CD14-positive monocyte (primary cell): ENCODE results near the gene CEP112. TPM values are rescaled to one million over a fixed set of nuclear protein-coding genes. Genes with fewer than 3 reads are reported as not detected.

Source experiments
- DNase-seq, 3 donors: peaks; one replicate each; pipeline ENCODE4 v3.0.0-alpha.2; 2011 to 2022
- H2AFZ ChIP-seq: 2 replicates; pipeline ENCODE4 v1.6.0; 2012; ENCODE audit warnings: mild to moderate bottlenecking, low read depth, low read length, inconsistent platforms; ENCODE audit not compliant: insufficient read depth, poor library complexity, severe bottlenecking
- H3K27ac ChIP-seq, 2 donors: 1 replicate in 1 of 2; 2 replicates in 1 of 2; pipeline ENCODE4 v1.5.1; 2012 to 2013; ENCODE audit warnings: low read length in 2 of 2, control low read depth in 1 of 2, inconsistent platforms in 1 of 2, low read depth in 1 of 2, mild to moderate bottlenecking in 1 of 2
- H3K27me3 ChIP-seq, 2 donors: one replicate each; pipeline versions ENCODE4 v1.6.0 to v1.6.1; 2011 to 2013; ENCODE audit warnings: low read length in 2 of 2; ENCODE audit not compliant: control insufficient read depth in 2 of 2, insufficient read depth in 2 of 2
- H3K36me3 ChIP-seq, 2 donors: replicated peaks in 1 of 2; 1 replicate in 1 of 2; 2 replicates in 1 of 2; pipeline versions ENCODE4 v1.5.1 to v1.6.1; 2012 to 2013; ENCODE audit warnings: low read length in 2 of 2, control low read depth in 1 of 2, inconsistent platforms in 1 of 2, mild to moderate bottlenecking in 1 of 2; ENCODE audit not compliant: insufficient read depth in 2 of 2, control insufficient read depth in 1 of 2
- H3K4me1 ChIP-seq, 2 donors: 1 replicate in 1 of 2; 2 replicates in 1 of 2; pipeline versions ENCODE4 v1.5.1 to v1.6.1; 2012 to 2013; ENCODE audit warnings: low read length in 2 of 2, control low read depth in 1 of 2, inconsistent platforms in 1 of 2, mild to moderate bottlenecking in 1 of 2, moderate library complexity in 1 of 2; ENCODE audit not compliant: insufficient read depth in 2 of 2, control insufficient read depth in 1 of 2
- H3K4me2 ChIP-seq: replicated peaks from 2 replicates; pipeline ENCODE3; 2012; ENCODE audit warnings: low read length, moderate library complexity, mild to moderate bottlenecking; ENCODE audit not compliant: poor library complexity, severe bottlenecking; ENCODE audit errors: extremely low read depth
- H3K4me3 ChIP-seq, 3 experiments: fragments of 200-600 bp in 1 of 3; sonication (generic) in 1 of 3; replicated peaks in 1 of 3; 1 replicate in 2 of 3; 2 replicates in 1 of 3; pipeline ENCODE4 v1.5.1; 2011 to 2013; ENCODE audit warnings: low read length in 3 of 3, mild to moderate bottlenecking in 3 of 3, control low read depth in 2 of 3, low read depth in 2 of 3, inconsistent platforms in 1 of 3, moderate library complexity in 1 of 3
- H3K79me2 ChIP-seq: 2 replicates; pipeline ENCODE4 v1.6.0; 2012; ENCODE audit warnings: mild to moderate bottlenecking, control low read depth, inconsistent platforms, low read length, moderate library complexity; ENCODE audit not compliant: insufficient read depth
- H3K9ac ChIP-seq: 2 replicates; pipeline ENCODE4 v1.6.0; 2017; ENCODE audit warnings: low read length, mild to moderate bottlenecking; ENCODE audit not compliant: insufficient read depth, poor library complexity, severe bottlenecking
- H3K9me3 ChIP-seq, 2 donors: replicated peaks in 1 of 2; 1 replicate in 1 of 2; 2 replicates in 1 of 2; pipeline versions ENCODE4 v1.5.1 to v1.6.1; 2012 to 2013; ENCODE audit warnings: low read length in 2 of 2, control low read depth in 1 of 2; ENCODE audit not compliant: control insufficient read depth in 1 of 2, insufficient read depth in 1 of 2
- H4K20me1 ChIP-seq: 2 replicates; pipeline ENCODE4 v1.6.0; 2012; ENCODE audit warnings: mild to moderate bottlenecking, low read length, control low read depth, moderate library complexity; ENCODE audit not compliant: insufficient read depth
- H3K27ac Mint-ChIP-seq, 7 donors: one replicate each; pipeline ENCODE4 v1.8.0; 2020; ENCODE audit warnings: mild to moderate bottlenecking in 7 of 7, mixed read lengths in 7 of 7, moderate library complexity in 6 of 7, inconsistent platforms in 2 of 7
- H3K27me3 Mint-ChIP-seq, 3 donors: one replicate each; pipeline ENCODE4 v1.8.0; 2021 to 2022; ENCODE audit warnings: low read depth in 3 of 3, mild to moderate bottlenecking in 3 of 3, mixed read lengths in 3 of 3, moderate library complexity in 3 of 3, inconsistent platforms in 1 of 3
- H3K36me3 Mint-ChIP-seq, 2 donors: one replicate each; pipeline ENCODE4 v1.8.0; 2020; ENCODE audit warnings: mixed read lengths in 2 of 2, inconsistent platforms in 1 of 2, mild to moderate bottlenecking in 1 of 2
- H3K4me1 Mint-ChIP-seq: one replicate; pipeline ENCODE4 v1.8.0; 2020; ENCODE audit warnings: mild to moderate bottlenecking, mixed read lengths
- H3K4me3 Mint-ChIP-seq, 2 donors: one replicate each; pipeline ENCODE4 v1.8.0; 2020; ENCODE audit warnings: mild to moderate bottlenecking in 2 of 2, mixed read lengths in 2 of 2, moderate library complexity in 1 of 2
- H3K9me3 Mint-ChIP-seq, 7 donors: one replicate each; pipeline ENCODE4 v1.8.0; 2020 to 2022; ENCODE audit warnings: mixed read lengths in 7 of 7, mild to moderate bottlenecking in 6 of 7, moderate library complexity in 6 of 7, inconsistent platforms in 2 of 7
- WGBS: methylation state at CpG from one replicate; pipeline ENCODE4 v1.1.5; 2013; ENCODE audit warnings: missing lambda C conversion rate; ENCODE audit not compliant: insufficient coverage; 5-methylcytosine and 5-hydroxymethylcytosine counted together
- intact Hi-C, 2 donors: fragments of 100-400 bp; cut with micrococcal nuclease; formaldehyde crosslinking; loops; one replicate each; pipeline versions ENCODE4 v1.15.0 to v1.15.1; 2023
- polyA plus RNA-seq, 3 donors: library from polyadenylated mRNA; depleted of rRNA in 1 of 3; unstranded in 2 of 3; stranded (reverse) in 1 of 3; fragments of 300-500 nt in 2 of 3; fragments of >200 nt in 1 of 3; fragmentation: Illumina TruSeq in 2 of 3; gene quantifications; 1 replicate in 2 of 3; 2 replicates in 1 of 3; pipeline ENCODE4 v1.2.3, GENCODE V29; 2012 to 2021
- TF ChIP-seq, protein P1 (sequence below): fragments of 200-600 bp; IDR thresholded peaks from one replicate; pipeline ENCODE4 v1.8.0; 2022; ENCODE audit warnings: antibody characterized with exemption, mild to moderate bottlenecking

CEP112 gene
- polyA plus RNA-seq, 3 donors, result 0.10 TPM; not detected in 2

DNA sequence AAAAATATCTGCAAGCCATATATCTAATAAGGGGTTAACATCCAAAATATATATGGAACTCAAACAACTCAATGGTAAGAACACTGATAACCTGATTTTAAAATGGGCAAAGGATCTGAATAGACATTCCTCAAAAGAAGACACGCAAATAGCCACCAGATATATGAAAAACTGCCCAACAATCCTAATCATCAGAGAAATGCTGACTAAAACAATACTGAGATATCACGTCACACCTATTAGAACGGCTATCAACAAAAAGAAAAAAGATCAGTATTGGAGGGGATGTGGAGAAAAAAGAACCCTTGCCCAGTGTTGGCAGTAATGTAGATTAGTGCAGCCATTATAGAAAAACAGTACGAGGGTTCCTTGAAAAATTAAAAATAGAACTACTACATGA, 97.2 kb downstream of the CEP112 start:
- H3K27me3 ChIP-seq, result no peaks in the 10 kb centered on the region
- Mint-ChIP-seq H3K4me1 (no peaks in the 10 kb centered on the region), H3K36me3 (no peaks in the 10 kb centered on the region), H3K4me3 (no peak overlapping the region), H3K27ac (no peak overlapping the region), H3K27me3 (peaks cover 0 to 2% (median 0%) of the 10 kb centered on the region in 3 donors), H3K9me3 (peaks cover 1 to 10% (median 4%) of the 10 kb centered on the region in 7 donors)
- TF ChIP-seq, protein P1, sequence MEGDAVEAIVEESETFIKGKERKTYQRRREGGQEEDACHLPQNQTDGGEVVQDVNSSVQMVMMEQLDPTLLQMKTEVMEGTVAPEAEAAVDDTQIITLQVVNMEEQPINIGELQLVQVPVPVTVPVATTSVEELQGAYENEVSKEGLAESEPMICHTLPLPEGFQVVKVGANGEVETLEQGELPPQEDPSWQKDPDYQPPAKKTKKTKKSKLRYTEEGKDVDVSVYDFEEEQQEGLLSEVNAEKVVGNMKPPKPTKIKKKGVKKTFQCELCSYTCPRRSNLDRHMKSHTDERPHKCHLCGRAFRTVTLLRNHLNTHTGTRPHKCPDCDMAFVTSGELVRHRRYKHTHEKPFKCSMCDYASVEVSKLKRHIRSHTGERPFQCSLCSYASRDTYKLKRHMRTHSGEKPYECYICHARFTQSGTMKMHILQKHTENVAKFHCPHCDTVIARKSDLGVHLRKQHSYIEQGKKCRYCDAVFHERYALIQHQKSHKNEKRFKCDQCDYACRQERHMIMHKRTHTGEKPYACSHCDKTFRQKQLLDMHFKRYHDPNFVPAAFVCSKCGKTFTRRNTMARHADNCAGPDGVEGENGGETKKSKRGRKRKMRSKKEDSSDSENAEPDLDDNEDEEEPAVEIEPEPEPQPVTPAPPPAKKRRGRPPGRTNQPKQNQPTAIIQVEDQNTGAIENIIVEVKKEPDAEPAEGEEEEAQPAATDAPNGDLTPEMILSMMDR, result no peak
- H3K79me2 ChIP-seq, result no peaks in the 10 kb centered on the region
- no peak overlapping the region for H3K4me3 ChIP-seq
- H4K20me1 ChIP-seq, result no peaks in the 10 kb centered on the region
- no CpG with 5 or more reads among the region's 4 CpGs for WGBS
- intact Hi-C loops, result no loop called here
- H3K27ac ChIP-seq, result no peak overlapping the region
- DNase-seq, result no peak
- H3K9ac ChIP-seq, result no peak overlapping the region
- H3K4me2 ChIP-seq, result no peak overlapping the region
- no peaks in the 10 kb centered on the region for H3K36me3 ChIP-seq
- H3K9me3 ChIP-seq, result no peaks in the 10 kb centered on the region
- no peak overlapping the region for H2AFZ ChIP-seq
- no peaks in the 10 kb centered on the region for H3K4me1 ChIP-seq

DNA sequence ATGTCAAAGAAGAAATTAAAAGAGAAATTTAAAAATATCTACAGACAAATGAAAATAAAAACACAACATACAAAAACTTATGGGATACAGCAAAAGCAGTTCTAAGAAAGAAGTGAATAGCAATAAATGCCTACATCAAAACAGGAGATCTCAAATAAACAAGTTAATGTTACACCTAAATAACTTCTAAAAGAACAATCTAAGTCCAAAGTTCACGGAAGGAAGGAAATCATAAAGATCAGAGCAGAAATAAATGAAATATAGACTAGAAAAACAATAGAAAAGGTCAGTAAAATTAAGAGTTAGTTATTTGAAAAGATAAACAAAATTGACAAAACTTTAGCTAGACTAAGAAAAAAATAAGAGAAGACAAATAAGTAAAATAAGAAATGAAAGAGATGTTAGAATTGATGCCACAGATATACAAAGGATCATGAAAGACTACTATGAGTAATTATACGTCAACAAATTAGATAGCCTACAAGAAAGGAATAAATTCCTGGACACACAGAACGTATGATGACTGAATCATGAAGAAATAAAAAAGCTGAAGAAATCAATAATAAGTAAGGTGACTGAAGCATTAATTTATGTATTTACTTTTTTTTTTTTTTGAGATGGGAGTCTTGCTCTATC, 100.4 kb downstream of the CEP112 start:
- Histone ChIP-seq H3K27ac (no peak overlapping the region), H3K79me2 (no peaks in the 10 kb centered on the region), H3K36me3 (no peaks in the 10 kb centered on the region), H3K4me3 (no peak overlapping the region), H4K20me1 (no peaks in the 10 kb centered on the region), H2AFZ (no peak overlapping the region), H3K4me1 (no peaks in the 10 kb centered on the region), H3K4me2 (no peak overlapping the region), H3K27me3 (no peaks in the 10 kb centered on the region), H3K9ac (no peak overlapping the region), H3K9me3 (peaks cover 9 to 14% of the 10 kb centered on the region in 2 donors)
- no peaks in the 10 kb centered on the region for H3K36me3 Mint-ChIP-seq
- TF ChIP-seq, protein P1, result no peak
- H3K4me1 Mint-ChIP-seq, result no peaks in the 10 kb centered on the region
- intact Hi-C loops, result no loop called here
- H3K27ac Mint-ChIP-seq, result no peak overlapping the region
- H3K9me3 Mint-ChIP-seq, result peaks cover 3 to 19% (median 14%) of the 10 kb centered on the region in 7 donors
- no peak overlapping the region for H3K4me3 Mint-ChIP-seq
- no CpG with 5 or more reads among the region's 3 CpGs for WGBS
- DNase-seq, result no peak
- peaks cover 0 to 3% (median 0%) of the 10 kb centered on the region in 3 donors for H3K27me3 Mint-ChIP-seq
